Testis (tissue), 3 donors: ENCODE results near the gene SDC3. TPM values are rescaled to one million over a fixed set of nuclear protein-coding genes. Genes with fewer than 3 reads are reported as not detected.

Experiments used
- DNase-seq: peaks from one replicate; pipeline ENCODE4 v3.0.0-alpha.2; 2019
- H3K27ac ChIP-seq, 2 donors: fragments of 200-600 bp; sonication (generic); one replicate each; pipeline ENCODE4 v1.5.1; 2019
- H3K27me3 ChIP-seq: fragments of 200-600 bp; sonication (generic); one replicate; pipeline ENCODE4 v1.5.1; 2019
- H3K36me3 ChIP-seq: fragments of 200-600 bp; sonication (generic); one replicate; pipeline ENCODE4 v1.5.1; 2017; ENCODE audit warnings: low read depth; ENCODE audit errors: missing control alignments
- H3K4me1 ChIP-seq: fragments of 200-600 bp; sonication (generic); one replicate; pipeline ENCODE4 v1.5.1; 2019
- H3K4me3 ChIP-seq, 2 donors: fragments of 200-600 bp; sonication (generic); one replicate each; pipeline ENCODE4 v1.5.1; 2017 to 2019
- H3K9me3 ChIP-seq: fragments of 200-600 bp; sonication (generic); one replicate; pipeline ENCODE4 v1.5.1; 2017
- POLR2A ChIP-seq: fragments of 450-650 bp; IDR thresholded peaks from one replicate; pipeline ENCODE4 v1.6.1; 2017; ENCODE audit warnings: antibody characterized with exemption, mild to moderate bottlenecking, moderate library complexity
- WGBS, 2 donors: methylation state at CpG; one replicate each; pipeline ENCODE4 v1.1.5; 2018; 5-methylcytosine and 5-hydroxymethylcytosine counted together
- intact Hi-C: fragments of 100-400 bp; cut with DNase I; formaldehyde crosslinking; loops from one replicate; pipeline ENCODE4 v1.15.1; 2023; ENCODE audit warnings: low total_unique reads
- polyA plus RNA-seq: library from polyadenylated mRNA; stranded (reverse); fragments of 350-450 nt; fragmentation: Illumina TruSeq; extraction: RNeasy Lipid Tissue Mini Kit (QIAGEN cat#74804); gene quantifications from one replicate; pipeline ENCODE4 v1.2.3, GENCODE V29; 2014; ENCODE audit warnings: low read depth, low replicate concordance; ENCODE audit not compliant: insufficient read depth
- total RNA-seq, 2 donors: library from RNA; depleted of rRNA; stranded (reverse); fragments of >200 nt; gene quantifications; one replicate each; pipeline ENCODE4 v1.2.3, GENCODE V29; 2016
- TF ChIP-seq, protein P1 (sequence below), 3 experiments: fragments of 450-650 bp in 2 of 3; fragments of 200-600 bp in 1 of 3; sonication (generic) in 1 of 3; IDR thresholded peaks; one replicate each; pipeline ENCODE4 v1.5.1; 2016 to 2019; ENCODE audit warnings: antibody characterized with exemption in 3 of 3, mild to moderate bottlenecking in 2 of 3, moderate library complexity in 1 of 3

The SDC3 gene
- total and polyA plus RNA-seq, 3 donors from 2014 or later = 3.9 to 21.2 (median 6.9) TPM

DNA sequence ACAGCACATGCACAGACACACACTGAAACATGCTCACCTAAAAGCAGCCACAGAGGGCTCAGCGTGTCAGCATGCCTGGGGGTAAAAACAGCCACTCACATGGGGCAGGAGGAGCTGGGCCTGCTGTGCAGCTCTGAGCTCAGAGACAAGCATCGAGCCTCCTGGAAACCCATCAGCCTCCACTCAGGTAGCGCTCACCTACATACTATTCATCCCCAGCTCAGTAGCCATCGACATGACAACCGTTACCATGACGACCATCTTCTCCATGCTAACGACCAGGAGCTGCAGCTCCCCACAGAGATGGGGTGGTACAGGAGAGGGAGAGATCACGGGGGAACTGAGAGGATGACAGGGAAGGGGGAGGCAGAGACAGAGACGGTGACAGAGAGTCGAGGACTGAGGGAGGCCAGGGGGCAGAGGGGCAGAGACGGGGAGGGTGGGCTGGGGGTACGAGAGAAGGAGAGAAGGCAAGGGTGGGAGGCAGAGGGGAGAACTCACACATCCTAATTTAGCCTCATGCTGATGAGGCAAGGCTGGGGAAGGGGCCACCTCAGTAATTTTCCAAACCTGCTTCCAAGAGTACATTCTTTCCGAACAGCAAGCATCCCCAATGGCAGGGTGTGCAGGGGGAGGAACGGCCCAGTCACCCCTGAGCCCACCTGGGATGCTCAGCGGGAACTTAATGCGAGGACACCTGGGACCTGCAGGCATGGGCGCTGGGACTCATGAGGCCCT lies 28.4 kb downstream of the SDC3 start:
- intact Hi-C loops = no loop called here
- H3K36me3 ChIP-seq = no peaks in the 10 kb centered on the region
- TF ChIP-seq, protein P1, sequence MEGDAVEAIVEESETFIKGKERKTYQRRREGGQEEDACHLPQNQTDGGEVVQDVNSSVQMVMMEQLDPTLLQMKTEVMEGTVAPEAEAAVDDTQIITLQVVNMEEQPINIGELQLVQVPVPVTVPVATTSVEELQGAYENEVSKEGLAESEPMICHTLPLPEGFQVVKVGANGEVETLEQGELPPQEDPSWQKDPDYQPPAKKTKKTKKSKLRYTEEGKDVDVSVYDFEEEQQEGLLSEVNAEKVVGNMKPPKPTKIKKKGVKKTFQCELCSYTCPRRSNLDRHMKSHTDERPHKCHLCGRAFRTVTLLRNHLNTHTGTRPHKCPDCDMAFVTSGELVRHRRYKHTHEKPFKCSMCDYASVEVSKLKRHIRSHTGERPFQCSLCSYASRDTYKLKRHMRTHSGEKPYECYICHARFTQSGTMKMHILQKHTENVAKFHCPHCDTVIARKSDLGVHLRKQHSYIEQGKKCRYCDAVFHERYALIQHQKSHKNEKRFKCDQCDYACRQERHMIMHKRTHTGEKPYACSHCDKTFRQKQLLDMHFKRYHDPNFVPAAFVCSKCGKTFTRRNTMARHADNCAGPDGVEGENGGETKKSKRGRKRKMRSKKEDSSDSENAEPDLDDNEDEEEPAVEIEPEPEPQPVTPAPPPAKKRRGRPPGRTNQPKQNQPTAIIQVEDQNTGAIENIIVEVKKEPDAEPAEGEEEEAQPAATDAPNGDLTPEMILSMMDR (IDR thresholded peaks at IDR 0.05) = no peak
- TF ChIP-seq POLR2A = no peak
- peak; percentile 41 for DNase-seq
- WGBS, 2 donors = 69 to 74% methylated on average over 17 of the region's 17 CpGs
- H3K4me1 ChIP-seq = peaks cover 3% of the 10 kb centered on the region
- no peaks in the 10 kb centered on the region for H3K27me3 ChIP-seq
- no peaks in the 10 kb centered on the region for H3K9me3 ChIP-seq
- no peak overlapping the region for H3K27ac ChIP-seq
- H3K4me3 ChIP-seq = no peak overlapping the region

DNA sequence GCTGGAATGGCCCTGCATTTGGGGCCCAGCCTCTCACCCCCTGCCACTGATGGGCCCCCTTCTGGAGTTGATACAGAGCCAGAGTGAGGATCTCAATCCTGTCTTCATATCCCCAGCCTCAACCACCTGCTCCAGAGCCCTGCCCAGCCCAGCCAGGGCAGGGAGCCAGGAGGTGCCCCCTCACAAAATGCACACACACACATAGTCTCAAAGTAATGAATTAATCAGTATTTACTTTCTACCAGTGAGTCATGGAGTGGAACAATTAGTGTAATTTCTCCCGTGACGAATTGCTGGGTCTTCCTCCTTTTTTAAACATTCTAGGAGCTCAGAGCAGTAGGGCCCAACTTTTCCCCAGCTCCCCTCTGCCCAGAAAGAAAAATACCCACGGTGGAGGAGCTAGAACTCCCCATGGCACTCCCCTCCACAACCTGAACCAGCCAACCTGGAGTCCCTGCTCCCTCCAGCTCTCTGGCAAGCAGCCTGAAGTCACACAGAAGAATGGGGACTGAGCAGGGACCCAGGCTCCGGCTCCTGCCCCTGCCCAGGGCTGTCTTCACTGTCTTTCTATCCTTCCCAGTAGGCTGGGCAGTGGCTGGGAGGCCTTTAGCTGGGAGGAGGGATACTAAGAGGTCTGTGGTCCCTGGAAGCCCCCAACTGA lies 29.3 kb downstream of the SDC3 start:
- 64 to 74% methylated on average over 3 to 4 of the region's 4 CpGs for WGBS, 2 donors

DNA sequence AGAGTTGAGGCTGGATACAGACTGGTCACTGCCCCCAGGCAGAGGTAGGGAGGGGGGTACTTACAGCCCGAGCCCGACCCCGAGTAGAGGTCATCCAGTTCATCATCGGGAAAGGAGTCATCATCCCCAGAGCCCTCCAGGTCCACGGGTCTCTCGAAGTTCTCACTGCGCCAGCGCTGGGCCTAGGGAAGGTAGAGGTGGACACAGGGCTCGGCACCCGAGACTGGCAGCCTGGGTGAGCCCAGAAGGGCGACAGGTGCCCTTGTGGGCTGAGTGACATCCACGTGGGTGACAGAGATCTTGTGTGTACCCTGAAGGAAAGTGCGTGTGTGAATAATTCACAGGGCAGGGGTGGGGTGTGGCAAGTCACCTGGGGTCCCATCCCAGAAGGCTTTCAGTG lies 30.0 kb downstream of the SDC3 start:
- no peaks in the 10 kb centered on the region for H3K9me3 ChIP-seq
- H3K27ac ChIP-seq = no peak overlapping the region
- TF ChIP-seq, protein P1 (IDR thresholded peaks at IDR 0.05) = no peak
- no peak for TF ChIP-seq POLR2A
- 93 to 96% methylated on average over 13 of the region's 13 CpGs for WGBS, 2 donors
- no peak overlapping the region for H3K4me3 ChIP-seq
- intact Hi-C loops = no loop called here
- DNase-seq = no peak
- no peaks in the 10 kb centered on the region for H3K36me3 ChIP-seq
- H3K4me1 ChIP-seq = peaks cover 3% of the 10 kb centered on the region
- no peaks in the 10 kb centered on the region for H3K27me3 ChIP-seq

More for the DNA sequence above, 29.3 kb downstream of the SDC3 start:
- intact Hi-C loops = no loop called here
- Histone ChIP-seq H3K9me3 (no peaks in the 10 kb centered on the region), H3K27ac (no peak overlapping the region), H3K4me1 (peaks cover 3% of the 10 kb centered on the region), H3K27me3 (no peaks in the 10 kb centered on the region), H3K36me3 (no peaks in the 10 kb centered on the region), H3K4me3 (no peak overlapping the region)
- TF ChIP-seq POLR2A = no peak
- TF ChIP-seq, protein P1 (IDR thresholded peaks at IDR 0.05) = no peak
- no peak for DNase-seq

DNA sequence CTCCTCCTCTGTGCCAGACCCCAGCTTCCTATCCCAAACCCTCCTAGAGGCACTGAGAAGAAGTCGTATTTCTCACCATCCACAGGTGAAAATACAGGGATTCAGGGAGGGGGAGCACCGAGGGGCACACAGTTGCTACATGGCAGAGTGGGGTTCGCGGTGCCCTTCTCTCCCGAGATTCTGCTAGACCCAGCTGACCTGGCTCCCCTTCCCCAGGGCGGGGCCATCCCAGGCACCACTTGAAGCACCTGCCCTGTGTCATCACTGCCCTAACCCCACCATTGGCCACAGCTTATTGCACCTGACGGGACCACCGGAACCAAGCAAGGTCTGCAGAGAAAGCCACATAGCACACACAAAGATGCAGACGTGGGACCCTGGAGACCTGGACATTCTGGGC lies 30.5 kb downstream of the SDC3 start:
- H3K4me1 ChIP-seq = peaks cover 3% of the 10 kb centered on the region

More for the DNA sequence above, 30.5 kb downstream of the SDC3 start:
- Histone ChIP-seq H3K27me3 (no peaks in the 10 kb centered on the region), H3K36me3 (no peaks in the 10 kb centered on the region), H3K27ac (no peak overlapping the region), H3K9me3 (no peaks in the 10 kb centered on the region), H3K4me3 (no peak overlapping the region)
- 75 to 91% methylated on average over 9 of the region's 9 CpGs for WGBS, 2 donors
- intact Hi-C loops = no loop called here
- TF ChIP-seq POLR2A = no peak
- TF ChIP-seq, protein P1 (IDR thresholded peaks at IDR 0.05) = no peak
- no peak for DNase-seq
